BLaER1 (cell line): ENCODE measurements around the gene NEURL1.
A peak's percentile ranks its signal among the peaks of the same experiment; 100 is the strongest.

Source experiments
- H3K27ac ChIP-seq: shearing (Covaris generic); formaldehyde crosslinking; 2 replicates; pipeline ENCODE4 v1.8.1; 2022
- H3K27me3 ChIP-seq: shearing (Covaris generic); formaldehyde crosslinking; 2 replicates; pipeline ENCODE4 v1.8.1; 2022
- H3K36me3 ChIP-seq: shearing (Covaris generic); formaldehyde crosslinking; 2 replicates; pipeline ENCODE4 v1.8.1; 2022
- H3K4me1 ChIP-seq: shearing (Covaris generic); formaldehyde crosslinking; 2 replicates; pipeline ENCODE4 v1.8.1; 2022
- H3K4me2 ChIP-seq: shearing (Covaris generic); formaldehyde crosslinking; 2 replicates; pipeline ENCODE4 v1.8.1; 2022
- H3K4me3 ChIP-seq: shearing (Covaris generic); formaldehyde crosslinking; 2 replicates; pipeline ENCODE4 v1.8.1; 2022
- H3K9ac ChIP-seq: shearing (Covaris generic); formaldehyde crosslinking; 2 replicates; pipeline ENCODE4 v1.8.1; 2022
- H3K9me3 ChIP-seq: shearing (Covaris generic); formaldehyde crosslinking; 2 replicates; pipeline ENCODE4 v1.8.1; 2022
- H4K20me1 ChIP-seq: shearing (Covaris generic); formaldehyde crosslinking; 2 replicates; pipeline ENCODE4 v1.8.1; 2022
- Cebpa-rat ChIP-seq: shearing (Covaris generic); IDR thresholded peaks from 2 replicates; pipeline ENCODE4 v1.8.1; 2022

The NEURL1 gene

GRCh38 chr10:103569896-103570295 lies 76.4 kb downstream of the NEURL1 start:
- no peak overlapping the region for H3K9ac ChIP-seq

DNA sequence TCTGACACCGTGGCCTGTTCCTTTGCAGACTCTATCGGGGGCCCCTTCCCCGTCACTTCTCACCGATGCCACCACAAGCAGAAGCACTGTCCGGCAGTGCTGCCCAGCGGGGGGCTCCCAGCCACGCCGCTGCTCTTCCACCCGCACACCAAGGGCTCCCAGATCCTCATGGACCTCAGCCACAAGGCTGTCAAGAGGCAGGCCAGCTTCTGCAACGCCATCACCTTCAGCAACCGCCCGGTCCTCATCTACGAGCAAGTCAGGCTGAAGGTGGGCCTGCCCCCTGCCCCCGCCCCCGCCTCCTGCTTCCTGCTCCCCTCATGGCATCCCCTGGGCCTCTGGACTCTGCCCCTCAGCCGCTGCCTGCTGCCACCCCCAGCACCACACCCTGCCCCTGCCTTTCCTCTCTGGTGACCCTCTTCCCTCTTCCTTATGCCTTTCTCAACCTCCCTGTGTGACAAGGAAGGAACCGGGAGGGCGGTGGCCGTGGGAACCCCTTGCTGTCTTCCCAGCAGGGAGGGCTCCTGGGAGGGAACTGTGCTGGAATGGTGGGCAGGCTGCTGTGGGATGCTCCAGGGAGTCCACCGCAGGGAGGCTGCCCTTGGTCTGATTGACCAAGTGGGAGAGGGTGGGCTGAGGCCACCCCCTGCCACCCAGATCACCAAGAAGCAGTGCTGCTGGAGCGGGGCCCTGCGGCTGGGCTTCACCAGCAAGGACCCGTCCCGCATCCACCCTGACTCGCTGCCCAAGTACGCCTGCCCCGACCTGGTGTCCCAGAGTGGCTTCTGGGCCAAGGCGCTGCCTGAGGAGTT lies 77.5 kb downstream of the NEURL1 start:
- H3K36me3 ChIP-seq = no peaks in the 10 kb centered on the region
- no peaks in the 10 kb centered on the region for H3K27me3 ChIP-seq
- no peak for TF ChIP-seq Cebpa-rat

More at GRCh38 chr10:103569896-103570295, 76.4 kb downstream of the NEURL1 start:
- no peak overlapping the region for H3K4me3 ChIP-seq
- H3K36me3 ChIP-seq = no peaks in the 10 kb centered on the region
- H4K20me1 ChIP-seq = no peaks in the 10 kb centered on the region
- no peak for TF ChIP-seq Cebpa-rat
- no peak overlapping the region for H3K27ac ChIP-seq
- no peak overlapping the region for H3K4me2 ChIP-seq
- no peaks in the 10 kb centered on the region for H3K27me3 ChIP-seq
- H3K9me3 ChIP-seq = no peaks in the 10 kb centered on the region
- 0 out of 2 replicates have a peak, but pooled peaks cover 4% of the 10 kb centered on the region for H3K4me1 ChIP-seq

DNA sequence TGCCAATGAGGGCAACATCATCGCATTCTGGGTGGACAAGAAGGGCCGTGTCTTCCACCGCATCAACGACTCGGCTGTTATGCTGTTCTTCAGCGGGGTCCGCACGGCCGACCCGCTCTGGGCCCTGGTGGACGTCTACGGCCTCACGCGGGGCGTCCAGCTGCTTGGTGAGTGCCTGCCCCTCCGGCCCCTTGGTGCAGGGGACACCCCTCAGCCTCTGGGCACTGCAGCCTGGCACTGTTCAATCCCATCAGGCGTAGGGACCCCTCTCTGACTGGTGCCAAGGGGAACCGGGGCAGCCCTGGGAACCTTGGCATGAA lies 78.1 kb downstream of the NEURL1 start:
- Histone ChIP-seq H3K36me3 (no peaks in the 10 kb centered on the region), H4K20me1 (no peaks in the 10 kb centered on the region), H3K27me3 (no peaks in the 10 kb centered on the region), H3K4me2 (no peak overlapping the region), H3K9ac (no peak overlapping the region), H3K27ac (no peak overlapping the region), H3K4me3 (no peak overlapping the region), H3K4me1 (peaks cover 19% of the 10 kb centered on the region), H3K9me3 (no peaks in the 10 kb centered on the region)
- TF ChIP-seq Cebpa-rat = no peak

More for the DNA sequence above, 77.5 kb downstream of the NEURL1 start:
- no peaks in the 10 kb centered on the region for H3K9me3 ChIP-seq
- H3K4me1 ChIP-seq = peaks cover 13% of the 10 kb centered on the region
- H3K27ac ChIP-seq = no peak overlapping the region
- H4K20me1 ChIP-seq = no peaks in the 10 kb centered on the region
- H3K4me3 ChIP-seq = no peak overlapping the region
- H3K4me2 ChIP-seq = no peak overlapping the region
- H3K9ac ChIP-seq = no peak overlapping the region

- no peak overlapping the region for H3K4me2 ChIP-seq
Observed at GRCh38 chr10:103572347-103573204, 79.1 kb downstream of the NEURL1 start.

DNA sequence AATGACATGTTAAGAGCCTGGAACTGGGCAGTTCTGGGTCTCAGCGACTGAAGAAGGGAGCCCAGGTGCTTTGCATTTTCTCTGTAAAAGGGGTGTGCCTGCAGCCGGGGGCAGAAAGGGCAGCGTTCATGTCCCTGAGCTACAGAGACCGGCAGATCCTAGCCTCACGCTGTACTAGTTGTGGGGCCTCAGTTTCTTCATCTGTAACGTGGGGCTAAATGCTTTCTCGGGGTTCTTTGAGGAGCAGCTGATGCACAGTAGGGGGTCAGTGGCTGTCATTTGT lies 79.6 kb downstream of the NEURL1 start:
- H3K27ac ChIP-seq = no peak overlapping the region
- H3K4me3 ChIP-seq = no peak overlapping the region
- no peaks in the 10 kb centered on the region for H3K27me3 ChIP-seq
- no peak overlapping the region for H3K9ac ChIP-seq
- H4K20me1 ChIP-seq = no peaks in the 10 kb centered on the region
- TF ChIP-seq Cebpa-rat = no peak
- H3K9me3 ChIP-seq = no peaks in the 10 kb centered on the region
- peaks cover 34% of the 10 kb centered on the region for H3K4me1 ChIP-seq
- H3K4me2 ChIP-seq = no peak overlapping the region
- H3K36me3 ChIP-seq = no peaks in the 10 kb centered on the region

More at GRCh38 chr10:103572347-103573204, 79.1 kb downstream of the NEURL1 start:
- Histone ChIP-seq H3K27me3 (no peaks in the 10 kb centered on the region), H3K36me3 (no peaks in the 10 kb centered on the region), H3K9me3 (no peaks in the 10 kb centered on the region), H3K9ac (no peak overlapping the region), H4K20me1 (no peaks in the 10 kb centered on the region), H3K4me1 (peaks cover 28% of the 10 kb centered on the region), H3K27ac (no peak overlapping the region), H3K4me3 (no peak overlapping the region)
- no peak for TF ChIP-seq Cebpa-rat

DNA sequence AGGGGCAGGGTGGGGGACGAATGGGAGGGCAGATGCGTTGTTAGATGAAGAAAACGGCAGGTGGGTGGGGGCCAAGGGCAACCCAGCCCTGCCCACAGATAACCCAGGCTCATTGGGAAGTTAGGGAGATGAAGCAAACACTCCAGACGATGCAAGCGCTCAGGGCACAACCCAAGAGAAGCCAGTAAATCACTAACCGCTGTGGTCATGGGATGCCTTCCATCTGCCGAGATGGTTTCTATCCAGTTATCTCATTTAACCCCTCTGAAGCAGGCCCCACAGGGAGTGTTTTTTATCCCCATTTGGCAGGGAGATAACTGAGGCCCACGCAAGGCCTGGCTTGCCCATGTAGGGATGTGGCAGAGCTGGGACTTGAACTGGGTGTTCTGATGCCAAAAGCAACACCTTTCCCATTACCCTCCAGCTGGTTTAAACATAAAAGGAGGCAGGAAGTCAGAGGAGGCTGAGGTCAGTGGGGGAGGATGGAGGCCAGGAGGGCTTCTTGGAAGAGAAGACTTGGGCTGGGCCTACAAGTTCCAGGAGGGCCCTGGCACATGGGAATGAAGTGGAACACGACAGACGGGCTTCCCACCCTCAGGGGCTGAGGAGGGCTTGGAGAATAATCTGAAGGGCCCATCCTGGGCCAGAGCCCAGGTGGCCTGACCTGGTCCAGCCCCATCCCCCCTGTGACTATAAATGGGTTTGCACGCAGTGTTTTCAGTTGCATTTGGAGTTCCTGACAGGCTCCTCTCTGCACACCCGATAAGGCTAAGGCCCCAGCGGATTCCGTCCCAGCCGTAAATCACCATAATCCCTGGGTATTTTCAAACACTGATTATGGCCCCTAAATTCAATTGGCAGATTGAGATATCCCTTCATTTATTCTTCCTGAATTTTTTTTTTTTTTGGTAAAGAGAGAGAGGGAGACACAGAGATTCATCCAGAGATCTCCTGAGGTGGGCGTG lies 80.9 kb downstream of the NEURL1 start:
- no peak overlapping the region for H3K4me2 ChIP-seq
- no peak overlapping the region for H3K4me3 ChIP-seq
- no peaks in the 10 kb centered on the region for H3K27me3 ChIP-seq
- H3K9ac ChIP-seq = no peak overlapping the region
- no peak overlapping the region for H3K27ac ChIP-seq
- peaks cover 46% of the 10 kb centered on the region for H3K4me1 ChIP-seq
- TF ChIP-seq Cebpa-rat = no peak
- no peaks in the 10 kb centered on the region for H3K36me3 ChIP-seq
- no peaks in the 10 kb centered on the region for H4K20me1 ChIP-seq
- H3K9me3 ChIP-seq = no peaks in the 10 kb centered on the region

GRCh38 chr10:103575416-103576075 lies 82.0 kb downstream of the NEURL1 start:
- TF ChIP-seq Cebpa-rat = no peak
- Histone ChIP-seq H3K4me2 (peak overlapping the region; percentile 47), H3K9me3 (no peaks in the 10 kb centered on the region), H3K27ac (no peak overlapping the region), H3K27me3 (no peaks in the 10 kb centered on the region), H3K4me3 (no peak overlapping the region), H3K4me1 (peaks cover 57% of the 10 kb centered on the region), H3K9ac (no peak overlapping the region), H3K36me3 (no peaks in the 10 kb centered on the region), H4K20me1 (no peaks in the 10 kb centered on the region)

DNA sequence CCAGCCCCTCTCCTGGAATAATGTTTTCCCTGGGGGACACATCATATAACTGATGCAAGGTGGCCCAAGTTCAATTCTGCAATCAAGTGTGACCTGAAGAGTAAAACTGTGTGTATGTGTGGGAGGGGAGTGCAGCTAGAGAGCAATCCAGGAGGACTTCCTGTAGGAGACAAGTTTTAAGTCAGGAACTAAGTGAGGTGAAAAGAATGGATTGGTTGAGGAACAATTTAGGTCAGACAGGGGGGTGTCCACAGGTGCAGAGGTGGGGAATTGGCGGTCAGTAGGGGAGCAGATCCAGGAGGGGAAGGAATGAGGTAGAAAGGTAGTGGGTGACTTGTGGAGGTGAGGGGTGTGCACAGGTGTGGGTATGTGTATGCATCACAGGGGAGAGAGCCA lies 82.6 kb downstream of the NEURL1 start:
- H3K27ac ChIP-seq = no peak overlapping the region
- H3K9me3 ChIP-seq = no peaks in the 10 kb centered on the region
- H3K4me1 ChIP-seq = peaks cover 63% of the 10 kb centered on the region
- TF ChIP-seq Cebpa-rat = no peak
- H3K36me3 ChIP-seq = no peaks in the 10 kb centered on the region
- no peak overlapping the region for H3K9ac ChIP-seq
- H3K4me2 ChIP-seq = peak overlapping the region; percentile 47
- H3K4me3 ChIP-seq = no peak overlapping the region
- no peaks in the 10 kb centered on the region for H4K20me1 ChIP-seq
- H3K27me3 ChIP-seq = no peaks in the 10 kb centered on the region

GRCh38 chr10:103576862-103577261 lies 83.4 kb downstream of the NEURL1 start:
- TF ChIP-seq Cebpa-rat = no peak
- Histone ChIP-seq H3K4me3 (no peak overlapping the region), H3K27me3 (no peaks in the 10 kb centered on the region), H3K4me2 (peak overlapping the region; percentile 47), H3K9me3 (no peaks in the 10 kb centered on the region), H4K20me1 (no peaks in the 10 kb centered on the region), H3K27ac (no peak overlapping the region; the same call in 1 of the 2 replicates), H3K36me3 (no peaks in the 10 kb centered on the region), H3K4me1 (peaks cover 71% of the 10 kb centered on the region), H3K9ac (no peak overlapping the region)
